ENCODE data around the gene CLDN4.
"Not testable (repeated sequence)": the region's sequence is repeated elsewhere in the genome, so short reads cannot be mapped to it uniquely, and the experiment has no call there.

Gene CLDN4

GRCh38 chr7:73823257-73823656 is 7.5 kb upstream of the CLDN4 start:
- in situ Hi-C loops (cut with MboI; ENCODE audit: low sequenced_read_pairs): no loop called here

GRCh38 chr7:73823873-73824592 is 6.8 kb upstream of the CLDN4 start:
- in situ Hi-C loops (cut with MboI; ENCODE audit: low sequenced_read_pairs): no loop called here

GRCh38 chr7:73824986-73825385 is 5.8 kb upstream of the CLDN4 start:
- in situ Hi-C loops (cut with MboI; ENCODE audit: low sequenced_read_pairs): no loop called here

- in situ Hi-C loops (cut with MboI; ENCODE audit: low sequenced_read_pairs): no loop called here
Observed at GRCh38 chr7:73827567-73828106, 3.2 kb upstream of the CLDN4 start.

GRCh38 chr7:73828107-73828803 is 2.5 kb upstream of the CLDN4 start:
- in situ Hi-C loops (cut with MboI; ENCODE audit: low sequenced_read_pairs): no loop called here

GRCh38 chr7:73828972-73829371 is 1.8 kb upstream of the CLDN4 start:
- in situ Hi-C loops (cut with MboI; ENCODE audit: low sequenced_read_pairs): no loop called here

GRCh38 chr7:73829505-73829904 is 1.3 kb upstream of the CLDN4 start:
- in situ Hi-C loops (cut with MboI; ENCODE audit: low sequenced_read_pairs): no loop called here

GRCh38 chr7:73829921-73830680 is 695 bp upstream of the CLDN4 start:
- in situ Hi-C loops (cut with MboI; ENCODE audit: low sequenced_read_pairs): no loop called here

GRCh38 chr7:73831584-73831833 is 713 bp downstream of the CLDN4 start:
- in situ Hi-C loops (cut with MboI; ENCODE audit: low sequenced_read_pairs): no loop called here

- in situ Hi-C loops (cut with MboI; ENCODE audit: low sequenced_read_pairs): no loop called here
Observed at GRCh38 chr7:73831834-73832651, 1.2 kb downstream of the CLDN4 start.

- in situ Hi-C loops (cut with MboI; ENCODE audit: low sequenced_read_pairs): no loop called here
Observed at GRCh38 chr7:73832806-73833205, 2.0 kb downstream of the CLDN4 start.

GRCh38 chr7:73833251-73833919 is 2.6 kb downstream of the CLDN4 start:
- in situ Hi-C loops (cut with MboI; ENCODE audit: low sequenced_read_pairs): no loop called here

- in situ Hi-C loops (cut with MboI; ENCODE audit: low sequenced_read_pairs): no loop called here
Observed at GRCh38 chr7:73834626-73835191, 3.9 kb downstream of the CLDN4 start.

GRCh38 chr7:73837167-73837566 is 6.4 kb downstream of the CLDN4 start:
- in situ Hi-C loops (cut with MboI; ENCODE audit: low sequenced_read_pairs): not testable (repeated sequence)

- in situ Hi-C loops (cut with MboI; ENCODE audit: low sequenced_read_pairs): no loop called here
Observed at GRCh38 chr7:73838642-73839041, 7.8 kb downstream of the CLDN4 start.

GRCh38 chr7:73839290-73839689 is 8.5 kb downstream of the CLDN4 start:
- in situ Hi-C loops (cut with MboI; ENCODE audit: low sequenced_read_pairs): no loop called here

- in situ Hi-C loops (cut with MboI; ENCODE audit: low sequenced_read_pairs): no loop called here
Observed at GRCh38 chr7:73839743-73840714, 9.2 kb downstream of the CLDN4 start.

GRCh38 chr7:73840715-73841379 is 10.1 kb downstream of the CLDN4 start:
- in situ Hi-C loops (cut with MboI; ENCODE audit: low sequenced_read_pairs): no loop called here
